ENCODE measurements around the gene ELOA. TPM values are rescaled to one million over a fixed set of nuclear protein-coding genes. Genes with fewer than 3 reads are reported as not detected.

ELOA gene
- total RNA-seq, 2 experiments from 2014 or later, result 28.1 to 33.0 TPM

DNA sequence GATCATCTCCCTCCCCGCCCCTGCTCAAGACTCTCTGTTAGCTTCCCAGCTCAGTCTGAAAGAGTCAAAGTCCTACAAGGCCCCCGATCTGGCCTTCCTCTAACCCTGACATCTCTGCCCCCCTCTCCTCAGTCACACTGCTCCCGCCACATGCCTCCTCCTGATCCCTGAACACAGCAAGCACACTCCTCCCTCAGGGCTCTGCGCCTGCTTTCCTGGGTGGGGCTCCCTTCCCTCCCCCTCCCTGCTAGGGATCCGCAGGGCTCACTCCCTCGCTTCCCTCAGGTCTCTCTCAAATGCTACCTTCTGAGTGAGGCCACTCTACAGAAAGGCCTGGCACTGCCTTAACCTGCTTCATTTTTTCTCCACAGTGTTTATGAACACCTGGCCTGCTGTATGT lies 63.0 kb downstream of the ELOA start:
- H3K9me3 Mint-ChIP-seq, result no peaks in the 10 kb centered on the region
- intact Hi-C loops (cut with DNase I, micrococcal nuclease), result loop anchor here in 1 of 2 experiments (10.0 kb wide), 2 partner anchors 149 to 441 kb away; partner anchors contain the start of genes PNRC2 and ZNF436
- Histone ChIP-seq H3K27ac (ENCODE audit: low read depth in 1 of 2, low read length in 2 of 2) (no peak overlapping the region), H3K9me3 (ENCODE audit: control insufficient read depth in 1 of 2, insufficient read depth in 1 of 2, low read length in 2 of 2) (no peaks in the 10 kb centered on the region), H3K36me3 (ENCODE audit: insufficient read depth, low read length) (peaks cover 10% of the 10 kb centered on the region), H3K4me3 (ENCODE audit: low read length) (no peak overlapping the region), H3K27me3 (ENCODE audit: control insufficient read depth in 1 of 2, insufficient read depth in 2 of 2, low read length in 2 of 2) (no peaks in the 10 kb centered on the region), H3K4me1 (ENCODE audit: insufficient read depth, low read length) (peaks cover 24% of the 10 kb centered on the region)
- H3K36me3 Mint-ChIP-seq (ENCODE audit: low read depth), result peaks cover 32% of the 10 kb centered on the region
- POLR2A ChIA-PET, result interaction anchor here (0.6 kb wide), 1 partner anchor 731 kb away, joined by 3 read pairs; no protein-coding TSS in a partner anchor
- TF ChIP-seq, protein P1, sequence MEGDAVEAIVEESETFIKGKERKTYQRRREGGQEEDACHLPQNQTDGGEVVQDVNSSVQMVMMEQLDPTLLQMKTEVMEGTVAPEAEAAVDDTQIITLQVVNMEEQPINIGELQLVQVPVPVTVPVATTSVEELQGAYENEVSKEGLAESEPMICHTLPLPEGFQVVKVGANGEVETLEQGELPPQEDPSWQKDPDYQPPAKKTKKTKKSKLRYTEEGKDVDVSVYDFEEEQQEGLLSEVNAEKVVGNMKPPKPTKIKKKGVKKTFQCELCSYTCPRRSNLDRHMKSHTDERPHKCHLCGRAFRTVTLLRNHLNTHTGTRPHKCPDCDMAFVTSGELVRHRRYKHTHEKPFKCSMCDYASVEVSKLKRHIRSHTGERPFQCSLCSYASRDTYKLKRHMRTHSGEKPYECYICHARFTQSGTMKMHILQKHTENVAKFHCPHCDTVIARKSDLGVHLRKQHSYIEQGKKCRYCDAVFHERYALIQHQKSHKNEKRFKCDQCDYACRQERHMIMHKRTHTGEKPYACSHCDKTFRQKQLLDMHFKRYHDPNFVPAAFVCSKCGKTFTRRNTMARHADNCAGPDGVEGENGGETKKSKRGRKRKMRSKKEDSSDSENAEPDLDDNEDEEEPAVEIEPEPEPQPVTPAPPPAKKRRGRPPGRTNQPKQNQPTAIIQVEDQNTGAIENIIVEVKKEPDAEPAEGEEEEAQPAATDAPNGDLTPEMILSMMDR (IDR thresholded peaks at IDR 0.05), result no peak
- DNase-seq (no peak), ATAC-seq (ENCODE audit: poor library complexity) (no peak)
- H3K4me1 Mint-ChIP-seq (ENCODE audit: low read depth), result peaks cover 16% of the 10 kb centered on the region
- H3K4me3 Mint-ChIP-seq, result no peak overlapping the region
- CTCF ChIA-PET, result no interaction called here
- no peaks in the 10 kb centered on the region for H3K27me3 Mint-ChIP-seq
- H3K27ac Mint-ChIP-seq, result no peak overlapping the region

GRCh38 chr1:23807453-23807852 lies 64.2 kb downstream of the ELOA start:
- H3K36me3 ChIP-seq (ENCODE audit: insufficient read depth, low read length), result peaks cover 15% of the 10 kb centered on the region
- ATAC-seq (ENCODE audit: poor library complexity) (no peak), DNase-seq (no peak)
- CTCF ChIA-PET, result interaction anchor here (0.8 kb wide), 1 partner anchor 35 kb away, joined by 3 read pairs; no protein-coding TSS in a partner anchor
- TF ChIP-seq, protein P1 (IDR thresholded peaks at IDR 0.05), result no peak
- POLR2A ChIA-PET, result no interaction called here
- H3K4me1 ChIP-seq (ENCODE audit: insufficient read depth, low read length), result peaks cover 16% of the 10 kb centered on the region
- no peak overlapping the region for H3K4me3 ChIP-seq (ENCODE audit: low read length)
- Mint-ChIP-seq H3K27ac (no peak overlapping the region), H3K4me3 (no peak overlapping the region), H3K27me3 (no peaks in the 10 kb centered on the region), H3K4me1 (ENCODE audit: low read depth) (peaks cover 14% of the 10 kb centered on the region), H3K9me3 (no peaks in the 10 kb centered on the region), H3K36me3 (ENCODE audit: low read depth) (peaks cover 43% of the 10 kb centered on the region)
- no peak overlapping the region for H3K27ac ChIP-seq (ENCODE audit: low read depth in 1 of 2, low read length in 2 of 2)
- H3K27me3 ChIP-seq (ENCODE audit: control insufficient read depth in 1 of 2, insufficient read depth in 2 of 2, low read length in 2 of 2), result no peaks in the 10 kb centered on the region
- H3K9me3 ChIP-seq (ENCODE audit: control insufficient read depth in 1 of 2, insufficient read depth in 1 of 2, low read length in 2 of 2), result no peaks in the 10 kb centered on the region
- intact Hi-C loops (cut with DNase I, micrococcal nuclease), result loop anchor here in 1 of 2 experiments (10.0 kb wide), 2 partner anchors 147 to 443 kb away; partner anchors contain the start of genes PNRC2 and ZNF436

- no peaks in the 10 kb centered on the region for H3K9me3 Mint-ChIP-seq
- Histone ChIP-seq H3K27ac (ENCODE audit: low read depth in 1 of 2, low read length in 2 of 2) (no peak overlapping the region), H3K9me3 (ENCODE audit: control insufficient read depth in 1 of 2, insufficient read depth in 1 of 2, low read length in 2 of 2) (no peaks in the 10 kb centered on the region), H3K36me3 (ENCODE audit: insufficient read depth, low read length) (peaks cover 28% of the 10 kb centered on the region), H3K4me3 (ENCODE audit: low read length) (no peak overlapping the region), H3K27me3 (ENCODE audit: control insufficient read depth in 1 of 2, insufficient read depth in 2 of 2, low read length in 2 of 2) (no peaks in the 10 kb centered on the region), H3K4me1 (ENCODE audit: insufficient read depth, low read length) (peaks cover 16% of the 10 kb centered on the region)
- peaks cover 59% of the 10 kb centered on the region for H3K36me3 Mint-ChIP-seq (ENCODE audit: low read depth)
- DNase-seq (peak; percentile 73 to 91 (median 78)), ATAC-seq (ENCODE audit: poor library complexity) (peak; percentile 94)
- no peaks in the 10 kb centered on the region for H3K27me3 Mint-ChIP-seq
- H3K4me1 Mint-ChIP-seq (ENCODE audit: low read depth), result peaks cover 14% of the 10 kb centered on the region
- ChIA-PET CTCF (interaction anchor here (0.6 to 3.1 kb wide), 20 partner anchors 9 to 149 kb away, joined by 3 to 44 read pairs (median 6); partner anchors contain the start of genes FUCA1, GALE, HMGCL and LYPLA2), POLR2A (interaction anchor here (1.0 to 2.1 kb wide), 9 partner anchors 8 to 150 kb away, joined by 3 to 10 read pairs (median 4); partner anchors contain the start of genes HMGCL, PITHD1 and PNRC2)
- TF ChIP-seq, protein P1 (IDR thresholded peaks at IDR 0.05), result peak; percentile 68
- intact Hi-C loops (cut with DNase I, micrococcal nuclease), result loop anchor here (1.0 to 10.0 kb wide), 6 partner anchors 59 to 445 kb away; partner anchors contain the start of genes FUCA1 (in 2 of the 2), PNRC2 (in 1 of the 2) and ZNF436 (in 1 of the 2)
- H3K4me3 Mint-ChIP-seq, result no peak overlapping the region
- no peak overlapping the region for H3K27ac Mint-ChIP-seq
Observed at GRCh38 chr1:23809751-23810171, 66.5 kb downstream of the ELOA start.
